Stimulated activated CD4-positive, alpha-beta T cell treated with anti-CD3 and anti-CD28 coated beads, Interleukin-2, amount 100 ng/mL, for 4 hours (primary cell): ENCODE results near the gene MIPOL1.
"Not testable (repeated sequence)": the region's sequence is repeated elsewhere in the genome, so short reads cannot be mapped to it uniquely, and the experiment has no call there.

Experiments
- DNase-seq: peaks from one replicate; pipeline ENCODE4 v3.0.0-alpha.2; 2020; ENCODE audit warnings: low read depth

The MIPOL1 gene

GRCh38 chr14:37234222-37234621, 36.5 kb downstream of the MIPOL1 start:
- DNase-seq: no peak

GRCh38 chr14:37236044-37236443, 38.3 kb downstream of the MIPOL1 start:
- not testable (repeated sequence) for DNase-seq

GRCh38 chr14:37237094-37237493, 39.4 kb downstream of the MIPOL1 start:
- no peak for DNase-seq

- no peak for DNase-seq
Measured at GRCh38 chr14:37237735-37238200, 40.0 kb downstream of the MIPOL1 start.

- no peak for DNase-seq
Measured at GRCh38 chr14:37241198-37241597, 43.5 kb downstream of the MIPOL1 start.

- DNase-seq: no peak
Measured at GRCh38 chr14:37246427-37246829, 48.7 kb downstream of the MIPOL1 start.

GRCh38 chr14:37247791-37248461, 50.2 kb downstream of the MIPOL1 start:
- DNase-seq: no peak

GRCh38 chr14:37251775-37252174, 54.0 kb downstream of the MIPOL1 start:
- no peak for DNase-seq

GRCh38 chr14:37252434-37252833, 54.7 kb downstream of the MIPOL1 start:
- no peak for DNase-seq

- no peak for DNase-seq
Measured at GRCh38 chr14:37253905-37254304, 56.2 kb downstream of the MIPOL1 start.

- no peak for DNase-seq
Measured at GRCh38 chr14:37254411-37254947, 56.7 kb downstream of the MIPOL1 start.

GRCh38 chr14:37257501-37258070, 59.8 kb downstream of the MIPOL1 start:
- no peak for DNase-seq

- no peak for DNase-seq
Measured at GRCh38 chr14:37262649-37263048, 64.9 kb downstream of the MIPOL1 start.

GRCh38 chr14:37263656-37264236, 66.0 kb downstream of the MIPOL1 start:
- DNase-seq: no peak

GRCh38 chr14:37268788-37269187, 71.1 kb downstream of the MIPOL1 start:
- DNase-seq: no peak

- DNase-seq: no peak
Measured at GRCh38 chr14:37270629-37271028, 72.9 kb downstream of the MIPOL1 start.

- DNase-seq: no peak
Measured at GRCh38 chr14:37272569-37272968, 74.8 kb downstream of the MIPOL1 start.

GRCh38 chr14:37274652-37275051, 76.9 kb downstream of the MIPOL1 start:
- no peak for DNase-seq

GRCh38 chr14:37275963-37276362, 78.2 kb downstream of the MIPOL1 start:
- no peak for DNase-seq

- no peak for DNase-seq
Measured at GRCh38 chr14:37278636-37279538, 81.2 kb downstream of the MIPOL1 start.

GRCh38 chr14:37279818-37280217, 82.1 kb downstream of the MIPOL1 start:
- DNase-seq: no peak

GRCh38 chr14:37284760-37285159, 87.0 kb downstream of the MIPOL1 start:
- DNase-seq: no peak
